HG02763 (cell line): ENCODE data around the gene FAAP20.

Experiments used
- ATAC-seq: cut with Tn5 transposase; IDR thresholded peaks from one replicate; pipeline ENCODE4 v1.9.1; 2021; ENCODE audit warnings: mild to moderate bottlenecking, moderate library complexity; ENCODE audit not compliant: unreplicated experiment

Gene FAAP20

DNA sequence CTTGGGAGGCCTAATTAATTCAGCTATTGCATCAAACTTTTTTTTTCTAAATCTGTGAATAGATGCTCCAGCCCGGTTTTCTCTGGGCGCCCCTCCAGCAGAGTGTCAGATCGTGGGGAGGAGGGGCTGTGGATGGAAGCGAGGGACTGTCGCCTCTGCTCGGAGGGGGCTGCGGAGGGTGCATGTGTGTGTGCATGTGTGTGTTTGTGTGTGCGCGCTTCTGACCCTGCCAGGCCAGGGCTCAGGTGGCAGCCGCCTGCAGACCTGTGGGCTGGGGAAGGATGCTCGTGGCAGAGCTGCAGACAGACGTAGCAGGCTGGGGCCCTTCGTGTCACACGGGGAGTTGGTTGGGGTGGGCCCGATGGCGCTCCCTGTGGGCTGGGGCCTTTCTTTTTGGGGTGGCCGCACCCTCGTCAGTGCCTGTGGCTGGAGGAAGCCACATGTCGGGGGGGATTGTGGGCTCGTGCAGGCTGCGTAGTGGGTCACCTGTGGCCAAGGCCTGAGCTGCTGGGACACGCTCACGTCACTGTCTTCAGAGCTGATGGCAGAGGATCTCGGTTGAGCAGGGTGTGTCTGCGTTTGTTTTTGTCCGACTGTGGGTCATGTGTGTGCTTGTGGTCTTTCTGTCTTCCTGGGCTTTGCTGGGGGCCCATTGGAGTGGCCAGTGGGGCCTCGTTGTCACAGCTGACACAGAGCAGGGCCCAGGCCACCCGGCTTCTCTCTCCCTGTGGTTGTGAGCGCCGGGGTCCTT lies 36.4 kb upstream of the FAAP20 start:
- ATAC-seq = no peak

GRCh38 chr1:2229911-2230731 lies 35.5 kb upstream of the FAAP20 start:
- no peak for ATAC-seq

GRCh38 chr1:2229037-2229864 lies 34.7 kb upstream of the FAAP20 start:
- no peak for ATAC-seq

DNA sequence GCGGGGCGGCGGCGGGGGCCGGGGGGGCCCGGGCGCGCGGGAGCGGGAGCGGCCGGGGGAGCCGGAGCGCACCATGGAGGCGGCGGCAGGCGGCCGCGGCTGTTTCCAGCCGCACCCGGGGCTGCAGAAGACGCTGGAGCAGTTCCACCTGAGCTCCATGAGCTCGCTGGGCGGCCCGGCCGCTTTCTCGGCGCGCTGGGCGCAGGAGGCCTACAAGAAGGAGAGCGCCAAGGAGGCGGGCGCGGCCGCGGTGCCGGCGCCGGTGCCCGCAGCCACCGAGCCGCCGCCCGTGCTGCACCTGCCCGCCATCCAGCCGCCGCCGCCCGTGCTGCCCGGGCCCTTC lies 34.1 kb upstream of the FAAP20 start:
- no peak for ATAC-seq

- no peak for ATAC-seq
Measured at GRCh38 chr1:2228157-2228594, 33.6 kb upstream of the FAAP20 start, which contains the start of gene SKI. TSS of gene SKI (plus strand) at chr1:2228319. CDS start at chr1:2228767, 448 bp downstream.

DNA sequence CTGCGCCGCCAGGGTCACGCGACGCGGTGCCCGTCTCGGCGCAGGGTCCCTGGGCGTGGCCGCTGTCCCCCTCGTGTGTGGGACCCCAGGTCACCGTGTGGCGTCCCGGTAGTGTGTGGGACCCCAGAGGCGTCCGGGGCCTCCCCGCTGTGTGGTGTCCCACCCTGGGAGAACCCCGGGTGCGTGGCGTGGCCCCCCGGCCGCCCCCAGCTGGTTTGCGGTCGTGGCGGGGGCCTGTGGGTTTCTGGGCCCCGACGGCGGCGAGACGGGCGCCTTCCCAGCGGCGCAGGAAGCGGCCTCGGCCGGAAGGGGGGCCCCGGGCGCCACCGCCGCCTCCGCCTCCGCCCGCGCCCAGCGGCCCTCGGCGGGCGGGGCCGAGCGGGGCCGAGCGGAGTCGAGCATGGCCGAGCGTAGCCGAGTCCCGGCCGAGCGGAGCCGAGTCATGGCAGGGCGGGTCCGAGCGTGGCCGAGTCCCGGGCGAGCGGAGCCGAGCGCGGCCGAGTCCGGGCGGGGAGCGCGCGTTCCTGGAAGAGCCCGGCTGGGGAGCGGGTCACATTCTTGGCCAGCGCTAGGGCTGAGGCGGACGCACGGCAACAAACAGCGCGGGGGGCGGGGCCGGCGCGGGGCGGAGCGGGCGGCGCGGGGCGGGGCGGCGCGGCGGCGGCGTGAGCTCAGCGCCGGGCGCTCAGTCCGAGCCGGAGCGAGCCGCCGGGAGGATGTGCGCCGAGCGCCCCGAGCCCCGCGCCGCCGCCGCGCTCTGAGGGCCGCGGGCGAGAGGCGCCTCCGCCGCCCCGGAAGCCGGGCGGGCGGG lies 33.0 kb upstream of the FAAP20 start:
- ATAC-seq = peak; percentile 85

DNA sequence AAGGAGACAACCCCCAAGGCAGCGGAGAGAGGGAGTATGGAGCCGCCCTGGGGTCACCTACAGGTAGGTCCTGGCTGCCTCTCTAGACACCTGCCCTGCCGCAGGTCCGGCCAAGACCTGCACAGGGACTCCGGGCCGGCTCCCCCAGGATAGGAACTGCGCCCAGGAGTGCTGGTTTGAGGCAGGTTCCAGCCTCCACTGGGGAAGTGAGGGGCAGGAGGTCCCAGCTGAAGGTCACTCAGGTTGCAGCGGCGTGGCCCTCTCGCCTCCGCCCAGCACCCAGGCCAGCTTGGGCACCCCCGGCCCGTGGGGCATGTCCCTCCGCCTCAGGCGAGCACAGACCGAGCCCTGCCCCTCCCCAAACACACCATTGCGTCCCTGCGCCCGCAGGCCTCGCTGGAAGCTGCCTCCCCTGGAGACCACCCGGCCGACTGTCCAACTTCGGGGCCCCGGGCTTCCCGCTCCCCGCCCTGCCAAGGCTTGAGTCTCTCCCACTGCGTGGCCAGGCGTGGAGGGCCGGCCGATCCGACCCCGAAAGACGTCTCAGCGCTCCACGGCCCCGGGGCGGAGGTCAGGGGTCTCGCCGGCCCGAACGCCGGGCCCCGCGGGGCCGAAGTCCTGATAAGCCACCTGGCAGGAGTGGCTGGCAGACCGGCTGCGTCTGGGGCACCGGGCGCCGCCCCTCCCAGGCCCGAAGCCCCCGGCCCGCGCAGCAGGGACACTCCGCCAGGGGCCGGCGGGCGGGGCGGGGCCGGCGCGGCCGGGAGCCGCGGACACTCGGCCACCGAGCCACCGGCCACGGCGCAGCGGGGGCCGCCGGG lies 32.2 kb upstream of the FAAP20 start:
- ATAC-seq = no peak

DNA sequence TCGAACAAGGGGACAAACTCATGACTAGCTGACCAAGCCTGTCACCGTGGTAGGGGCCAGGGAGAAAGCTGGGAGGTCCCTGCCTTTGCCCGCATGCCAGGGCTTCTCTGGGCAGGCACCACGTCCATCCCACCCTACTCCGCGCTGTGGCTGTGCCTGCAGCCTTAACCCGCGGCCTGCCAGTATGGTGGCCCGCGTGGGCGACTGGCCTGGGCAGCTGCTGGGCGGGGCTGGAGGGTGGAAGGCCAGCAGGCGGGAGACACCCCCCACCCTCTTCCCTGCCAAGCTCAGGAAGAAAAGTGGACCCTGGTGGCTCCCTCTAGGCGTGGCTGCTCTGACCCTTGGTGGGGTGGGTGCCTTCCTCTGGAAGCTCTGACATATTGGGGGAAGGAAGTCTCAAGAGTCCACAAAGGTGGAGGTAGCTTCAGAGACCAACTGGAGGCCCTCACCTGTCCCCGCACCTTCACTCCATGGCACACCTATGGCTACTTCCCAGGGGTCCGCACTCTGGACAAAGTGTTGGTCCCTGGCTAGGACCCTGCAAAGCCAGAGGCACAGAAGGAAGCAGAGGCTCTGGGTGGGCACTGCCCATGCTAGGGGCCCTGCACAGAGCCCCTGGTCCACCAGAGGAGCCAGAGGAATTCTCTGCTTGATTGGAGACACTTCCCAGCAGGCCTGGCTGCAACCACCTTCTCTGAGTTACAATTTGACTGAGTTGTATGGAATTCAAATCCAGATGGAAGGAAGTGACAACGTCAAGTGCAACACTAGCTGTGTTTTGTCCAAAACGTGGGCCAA lies 30.3 kb upstream of the FAAP20 start:
- ATAC-seq = no peak

DNA sequence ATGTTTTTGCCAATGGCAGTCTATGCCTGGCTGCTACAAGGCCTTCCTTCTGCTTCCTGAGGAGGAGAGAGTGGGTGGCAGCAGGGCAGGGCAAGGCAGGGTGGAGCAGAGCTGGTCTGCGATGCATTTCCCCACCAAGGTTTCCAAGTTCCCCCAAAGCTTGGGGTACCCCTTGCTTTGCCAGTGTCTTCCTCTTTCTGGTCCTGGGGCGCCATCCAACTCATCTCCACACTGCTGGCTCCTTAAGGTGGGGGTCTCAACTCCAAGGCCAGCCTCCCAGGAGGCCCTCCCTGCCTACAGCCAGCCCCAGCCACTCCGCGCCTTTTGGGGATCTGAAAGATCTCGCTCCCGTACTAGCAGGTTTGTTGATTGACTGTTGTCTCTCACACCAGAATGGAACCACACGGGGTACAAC lies 29.6 kb upstream of the FAAP20 start:
- no peak for ATAC-seq

- no peak for ATAC-seq
Measured at GRCh38 chr1:2221271-2221670, 26.7 kb upstream of the FAAP20 start.

- ATAC-seq = no peak
Measured at GRCh38 chr1:2216767-2217058, 22.1 kb upstream of the FAAP20 start.

GRCh38 chr1:2215909-2216766 lies 21.6 kb upstream of the FAAP20 start:
- ATAC-seq = no peak

DNA sequence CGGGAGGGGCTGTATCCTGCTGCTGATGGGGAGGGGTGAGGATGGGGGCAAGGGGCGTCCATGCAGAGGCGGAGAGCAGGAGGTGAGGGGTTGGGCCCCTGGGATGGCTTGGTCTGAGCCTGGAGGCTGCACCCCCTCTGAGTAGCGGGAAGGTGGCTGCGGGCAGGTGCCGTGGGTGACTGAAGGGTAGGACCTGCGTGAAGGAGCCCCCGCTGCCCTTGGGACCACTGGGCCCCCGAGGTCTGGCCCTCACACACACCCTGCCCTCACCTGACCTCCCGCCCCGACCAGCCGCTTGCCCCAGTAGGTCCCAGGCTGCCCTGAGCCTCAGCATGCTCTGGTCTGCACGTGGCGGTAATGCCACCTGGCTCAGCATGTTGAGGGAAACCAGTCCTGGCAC lies 20.8 kb upstream of the FAAP20 start:
- no peak for ATAC-seq

GRCh38 chr1:2214541-2215241 lies 20.1 kb upstream of the FAAP20 start:
- ATAC-seq = no peak

DNA sequence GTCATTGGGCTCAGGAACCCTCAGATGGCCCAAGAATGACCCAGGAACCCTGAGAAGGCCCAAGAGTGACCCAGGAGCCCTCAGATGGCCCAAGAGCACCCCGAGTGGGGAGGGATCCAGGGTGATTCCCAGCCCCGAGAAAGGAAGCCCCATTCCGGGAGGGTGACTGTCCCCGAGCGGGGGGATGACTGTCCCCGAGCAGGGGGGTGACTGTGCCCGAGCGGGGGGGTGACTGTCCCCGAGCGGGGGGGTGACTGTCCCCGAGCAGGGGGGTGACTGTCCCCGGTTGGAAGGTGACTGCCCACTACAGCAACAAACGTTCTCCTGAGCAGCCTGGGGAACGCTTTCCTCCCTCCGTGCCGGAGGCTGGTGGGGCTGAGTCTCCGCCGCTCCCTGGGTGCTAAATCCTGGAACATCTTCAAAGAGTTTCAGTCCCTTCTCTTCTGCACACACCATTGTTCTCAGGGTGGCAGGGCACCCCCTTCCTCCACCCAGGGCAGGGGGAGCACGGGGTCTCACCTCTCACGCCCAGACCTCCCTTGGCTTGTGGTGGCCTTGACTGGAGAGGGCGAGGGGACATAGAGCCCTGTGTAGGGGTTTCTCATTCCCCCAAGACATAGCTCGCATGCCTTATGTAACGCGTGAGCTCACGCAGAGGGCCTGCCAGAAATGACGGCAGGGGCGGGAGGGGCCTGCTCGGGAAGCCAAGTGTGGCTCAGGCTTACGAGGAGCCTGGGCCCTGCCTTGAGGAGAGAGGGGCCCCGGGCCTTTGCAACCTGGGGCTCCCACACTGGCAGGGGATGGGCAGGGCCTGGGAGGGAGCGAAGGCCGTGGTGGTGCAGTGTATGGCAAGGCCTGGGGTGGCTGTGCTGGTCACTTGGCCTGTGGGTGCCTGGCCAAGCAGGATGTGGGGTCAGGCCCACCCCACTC lies 19.3 kb upstream of the FAAP20 start:
- no peak for ATAC-seq
